DMS114 treated with DMSO at 0.1 percent for 48 hours (cell line): Measurements from ENCODE around the gene AGK.

ENCODE experiments used
- DNase-seq: peaks from one replicate; lab custom pipeline; 2025; ENCODE audit not compliant: unreplicated experiment; lab: John Stamatoyannopoulos, UW

AGK gene

GRCh38 chr7:141585592-141586510 is 34.6 kb downstream of the AGK start:
- DNase-seq = no peak

- DNase-seq = no peak
Observed at GRCh38 chr7:141586878-141587277, 35.7 kb downstream of the AGK start.

- no peak for DNase-seq
Observed at GRCh38 chr7:141587304-141587703, 36.1 kb downstream of the AGK start.

- no peak for DNase-seq
Observed at GRCh38 chr7:141588912-141589311, 37.7 kb downstream of the AGK start.

DNA sequence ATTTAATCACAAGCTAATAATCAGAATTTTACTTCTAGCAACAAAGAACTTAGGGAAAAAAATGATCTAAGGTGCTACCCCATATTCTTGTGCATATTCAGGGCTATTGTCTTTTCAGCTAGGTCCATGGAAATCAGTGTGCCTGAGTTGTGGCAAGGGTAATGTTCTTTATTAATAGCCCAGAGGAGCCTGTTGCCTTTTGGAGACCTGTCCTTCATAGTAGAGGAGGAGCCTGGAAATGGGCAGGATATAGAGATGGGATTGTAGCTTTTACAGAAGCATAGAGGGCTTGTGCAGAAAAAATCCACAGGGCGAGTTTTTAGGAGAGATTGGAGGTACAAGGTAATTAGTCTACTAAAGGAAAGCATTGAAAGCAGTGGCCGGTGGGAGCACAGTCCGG is 38.9 kb downstream of the AGK start:
- no peak for DNase-seq

- no peak for DNase-seq
Observed at GRCh38 chr7:141590666-141591065, 39.5 kb downstream of the AGK start.

GRCh38 chr7:141593134-141593533 is 41.9 kb downstream of the AGK start:
- DNase-seq = no peak

GRCh38 chr7:141597966-141598365 is 46.8 kb downstream of the AGK start:
- DNase-seq = no peak

GRCh38 chr7:141598408-141598807 is 47.2 kb downstream of the AGK start:
- no peak for DNase-seq

DNA sequence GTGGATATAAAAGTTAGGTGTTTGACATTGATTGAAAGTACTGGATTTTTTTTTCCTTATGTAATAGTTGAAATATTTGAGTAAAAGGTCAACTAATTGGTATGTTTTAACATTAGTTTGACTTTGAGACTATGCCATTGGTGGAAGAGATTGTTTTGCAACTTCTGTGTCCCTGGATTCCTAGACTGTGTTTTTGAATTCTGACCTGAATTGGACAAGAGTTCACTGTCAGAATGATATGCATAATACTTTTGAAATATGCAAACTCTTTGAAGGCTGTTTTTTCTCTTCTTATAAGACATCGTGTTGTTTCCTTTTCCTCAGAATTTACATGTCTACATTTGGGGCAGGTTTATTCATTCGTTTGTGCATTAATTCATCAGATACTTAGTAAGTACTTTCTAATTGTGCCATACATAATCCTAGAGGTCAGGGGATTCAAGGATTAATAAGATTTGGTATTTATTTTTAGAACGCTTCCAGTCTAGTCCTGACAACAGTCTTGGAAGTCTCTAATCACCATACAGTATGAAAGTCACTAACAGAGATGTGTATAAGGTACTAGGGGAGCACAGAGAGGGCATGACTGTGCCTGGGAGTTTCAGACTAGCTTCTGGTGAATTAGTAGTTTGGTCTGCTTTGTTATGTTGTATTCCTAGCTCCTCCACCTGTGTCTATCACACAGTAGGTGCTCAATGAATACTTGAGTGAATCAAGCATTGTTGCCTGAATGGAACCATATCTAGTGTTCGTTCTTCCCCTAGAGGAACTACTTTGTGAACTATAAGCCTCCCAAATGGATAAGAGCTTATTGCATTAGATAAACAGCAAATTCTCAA is 49.2 kb downstream of the AGK start:
- no peak for DNase-seq

GRCh38 chr7:141609576-141609975 is 58.4 kb downstream of the AGK start:
- DNase-seq = no peak

DNA sequence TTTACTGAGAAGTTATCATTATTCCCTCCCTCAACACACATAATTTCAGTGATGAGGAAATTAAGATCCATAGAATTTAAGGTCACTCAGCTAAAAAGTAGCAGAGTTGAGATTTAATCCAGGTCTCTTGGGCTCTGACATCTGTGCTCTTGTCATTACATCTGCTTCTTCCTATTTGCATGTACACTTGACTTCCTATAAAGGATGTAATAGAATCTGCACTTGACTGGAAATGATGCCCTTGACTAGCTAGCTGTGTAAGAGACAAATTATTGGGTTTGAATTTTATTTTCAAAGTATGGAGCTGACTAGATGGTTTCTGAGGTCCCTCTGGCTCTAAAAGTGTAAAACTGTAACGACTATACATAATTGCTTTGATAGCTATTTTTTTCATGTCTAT is 59.5 kb downstream of the AGK start:
- no peak for DNase-seq

DNA sequence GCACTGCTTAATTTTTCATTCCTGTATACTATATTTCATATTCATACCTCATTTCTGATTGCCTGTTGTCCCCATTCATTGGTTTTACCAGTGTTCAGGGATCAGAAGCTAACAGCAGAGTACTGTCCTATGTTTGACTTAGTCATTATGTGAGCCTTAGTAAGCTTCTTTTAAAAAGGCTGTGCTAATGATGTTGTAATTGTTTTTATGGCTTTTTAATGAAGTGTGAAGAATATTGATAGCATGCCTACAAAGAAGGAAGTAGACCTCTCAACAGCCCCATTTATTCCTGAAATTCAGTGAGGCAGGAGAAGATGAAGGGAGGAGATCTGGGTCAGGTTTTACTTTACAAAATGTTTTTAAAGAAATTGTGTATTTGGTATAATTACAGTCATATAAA is 61.7 kb downstream of the AGK start:
- no peak for DNase-seq

GRCh38 chr7:141617280-141617679 is 66.1 kb downstream of the AGK start:
- no peak for DNase-seq

DNA sequence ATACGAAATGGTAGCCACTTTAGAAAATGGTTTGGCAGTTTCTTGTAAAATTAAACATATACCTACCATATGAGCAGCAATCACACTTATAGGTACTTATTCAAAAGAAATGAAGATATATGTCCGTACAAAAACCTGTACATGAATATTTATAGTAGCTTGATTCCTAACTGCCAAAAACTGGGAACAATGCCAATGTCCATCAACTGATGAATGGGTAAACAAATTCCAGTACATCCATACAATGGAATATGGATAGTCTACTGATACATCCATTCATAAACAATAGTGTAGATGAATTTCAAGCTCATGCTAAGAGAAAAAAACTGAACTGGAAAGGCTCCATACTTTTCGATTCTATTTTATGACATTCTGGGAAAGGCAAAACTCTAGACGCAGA is 68.5 kb downstream of the AGK start:
- no peak for DNase-seq

DNA sequence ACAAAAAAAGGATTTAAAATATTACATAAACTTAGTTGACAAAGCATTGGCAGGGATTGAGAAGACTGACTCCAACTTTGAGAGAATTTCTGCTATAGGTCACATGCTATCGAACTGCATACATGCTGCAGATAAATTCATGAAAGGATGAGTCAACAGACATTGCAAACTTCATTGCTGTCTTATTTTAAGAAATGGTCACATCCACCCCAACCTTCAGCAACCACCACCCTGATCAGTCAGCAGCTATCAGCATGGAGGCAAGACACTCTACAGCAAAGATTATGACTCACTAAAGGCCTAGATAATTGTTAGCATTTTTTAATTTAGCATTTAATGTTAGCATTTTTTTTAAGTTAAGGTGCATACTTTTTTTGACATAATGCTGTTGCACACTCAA is 73.6 kb downstream of the AGK start:
- no peak for DNase-seq

- no peak for DNase-seq
Observed at GRCh38 chr7:141630621-141631020, 79.4 kb downstream of the AGK start.

DNA sequence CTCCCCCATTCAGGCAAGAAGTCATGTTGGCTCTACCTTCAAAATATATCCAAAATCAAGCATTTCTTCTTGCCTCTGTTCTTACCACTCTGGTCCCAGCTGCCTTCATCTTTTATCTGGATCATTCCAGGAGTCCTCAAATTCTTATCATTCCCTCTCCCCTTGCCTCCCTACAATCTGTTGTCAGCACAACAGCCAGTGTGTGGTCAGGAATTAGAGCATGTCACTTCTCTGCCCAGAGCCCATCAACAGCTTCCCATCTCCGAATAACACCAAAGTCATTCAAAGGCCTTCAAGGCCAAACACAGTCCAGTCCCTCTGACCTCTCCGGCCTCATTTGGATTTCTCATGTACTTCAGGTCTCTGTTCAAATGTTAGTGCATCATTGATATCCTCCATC is 80.3 kb downstream of the AGK start:
- DNase-seq = no peak

GRCh38 chr7:141634065-141634464 is 82.9 kb downstream of the AGK start:
- no peak for DNase-seq

DNA sequence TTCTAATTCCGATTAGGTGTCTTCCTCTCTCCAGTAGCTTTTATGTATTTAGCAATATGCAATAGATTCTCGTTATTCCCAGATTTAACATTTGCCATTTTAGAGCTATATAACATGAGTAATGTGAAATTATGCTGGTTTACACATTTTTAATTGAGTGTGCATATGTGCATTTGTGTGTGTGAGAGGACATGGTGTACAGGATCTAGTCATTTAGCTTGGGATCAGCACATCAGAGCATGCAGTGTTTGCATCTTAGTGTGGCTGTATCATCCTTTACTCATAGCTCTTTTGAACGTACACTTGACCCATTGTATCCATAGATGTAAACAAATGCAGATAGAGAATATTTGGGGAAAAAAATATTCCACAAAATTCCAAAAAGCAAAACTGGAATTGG is 84.8 kb downstream of the AGK start:
- DNase-seq = no peak

GRCh38 chr7:141640239-141640840 is 89.1 kb downstream of the AGK start:
- DNase-seq = no peak

DNA sequence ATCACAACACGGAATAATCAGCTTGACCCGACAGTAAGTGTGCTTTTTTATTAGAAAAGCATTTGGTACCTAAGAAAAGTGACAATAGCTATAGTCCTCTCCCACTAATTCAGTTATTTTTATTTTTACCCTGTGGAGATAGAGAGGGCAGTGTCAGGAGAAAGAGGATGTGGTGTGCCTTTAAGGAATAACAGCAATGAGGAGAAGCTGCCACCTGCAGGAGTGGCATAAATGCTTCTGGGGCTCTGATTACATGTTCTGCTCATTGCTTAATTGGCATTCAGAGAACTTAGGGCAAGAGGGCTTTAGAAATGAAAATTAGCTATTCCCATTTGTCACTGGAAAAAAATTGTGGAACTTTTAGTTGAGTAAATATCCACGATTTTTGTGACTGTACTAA is 90.7 kb downstream of the AGK start:
- no peak for DNase-seq
